SU-DHL-6 (cell line): ENCODE results near the gene CNOT1.

Source experiments
- EZH2phosphoT487 ChIP-seq: fragments of 200-600 bp; sonication (generic), shearing (Covaris generic); conservative IDR thresholded peaks from 2 replicates; pipeline ENCODE4 v1.6.1; 2018; ENCODE audit warnings: mild to moderate bottlenecking, antibody characterized with exemption, low read length, moderate library complexity, mixed read lengths
- TF ChIP-seq, protein P1 (sequence below): fragments of 200-600 bp; sonication (generic); IDR thresholded peaks from one replicate; pipeline ENCODE4 v1.5.1; 2017; ENCODE audit warnings: antibody characterized with exemption, mild to moderate bottlenecking, low read length, moderate library complexity; ENCODE audit not compliant: insufficient read depth, poor library complexity, severe bottlenecking

DNA sequence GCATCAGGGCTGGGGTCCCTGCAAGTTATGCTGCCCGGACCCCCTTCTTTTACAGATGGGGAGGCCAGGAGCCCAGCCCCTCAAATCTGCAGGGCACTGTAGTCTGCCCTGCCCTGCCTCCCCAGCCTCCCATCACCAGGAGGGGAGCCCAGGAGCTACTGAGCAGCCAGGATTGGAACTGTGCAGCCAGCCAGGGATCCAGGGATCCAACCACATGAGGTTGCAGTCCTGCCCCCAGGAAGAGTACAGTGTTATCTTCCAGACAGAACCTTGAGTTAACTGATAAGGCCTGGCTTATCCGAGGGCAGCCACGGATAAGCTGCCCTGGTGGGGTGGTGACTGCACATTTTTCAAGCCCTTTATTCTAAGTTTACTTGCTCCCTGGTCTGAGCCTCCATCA, 141.1 kb downstream of the CNOT1 start:
- TF ChIP-seq, protein P1, sequence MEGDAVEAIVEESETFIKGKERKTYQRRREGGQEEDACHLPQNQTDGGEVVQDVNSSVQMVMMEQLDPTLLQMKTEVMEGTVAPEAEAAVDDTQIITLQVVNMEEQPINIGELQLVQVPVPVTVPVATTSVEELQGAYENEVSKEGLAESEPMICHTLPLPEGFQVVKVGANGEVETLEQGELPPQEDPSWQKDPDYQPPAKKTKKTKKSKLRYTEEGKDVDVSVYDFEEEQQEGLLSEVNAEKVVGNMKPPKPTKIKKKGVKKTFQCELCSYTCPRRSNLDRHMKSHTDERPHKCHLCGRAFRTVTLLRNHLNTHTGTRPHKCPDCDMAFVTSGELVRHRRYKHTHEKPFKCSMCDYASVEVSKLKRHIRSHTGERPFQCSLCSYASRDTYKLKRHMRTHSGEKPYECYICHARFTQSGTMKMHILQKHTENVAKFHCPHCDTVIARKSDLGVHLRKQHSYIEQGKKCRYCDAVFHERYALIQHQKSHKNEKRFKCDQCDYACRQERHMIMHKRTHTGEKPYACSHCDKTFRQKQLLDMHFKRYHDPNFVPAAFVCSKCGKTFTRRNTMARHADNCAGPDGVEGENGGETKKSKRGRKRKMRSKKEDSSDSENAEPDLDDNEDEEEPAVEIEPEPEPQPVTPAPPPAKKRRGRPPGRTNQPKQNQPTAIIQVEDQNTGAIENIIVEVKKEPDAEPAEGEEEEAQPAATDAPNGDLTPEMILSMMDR, result no peak
- no peak for TF ChIP-seq EZH2phosphoT487
